T follicular helper cell (primary cell): ENCODE results near the gene TESK2.
"Not testable (repeated sequence)": the region's sequence is repeated elsewhere in the genome, so short reads cannot be mapped to it uniquely, and the experiment has no call there.

Experiments
- DNase-seq: peaks from one replicate; pipeline ENCODE4 v3.0.0-alpha.2; 2020; ENCODE audit warnings: low read depth
- total RNA-seq, 2 experiments: gene quantifications; one replicate each; lab custom pipeline; 2026; lab: John Stamatoyannopoulos, UW

Gene TESK2, protein sequence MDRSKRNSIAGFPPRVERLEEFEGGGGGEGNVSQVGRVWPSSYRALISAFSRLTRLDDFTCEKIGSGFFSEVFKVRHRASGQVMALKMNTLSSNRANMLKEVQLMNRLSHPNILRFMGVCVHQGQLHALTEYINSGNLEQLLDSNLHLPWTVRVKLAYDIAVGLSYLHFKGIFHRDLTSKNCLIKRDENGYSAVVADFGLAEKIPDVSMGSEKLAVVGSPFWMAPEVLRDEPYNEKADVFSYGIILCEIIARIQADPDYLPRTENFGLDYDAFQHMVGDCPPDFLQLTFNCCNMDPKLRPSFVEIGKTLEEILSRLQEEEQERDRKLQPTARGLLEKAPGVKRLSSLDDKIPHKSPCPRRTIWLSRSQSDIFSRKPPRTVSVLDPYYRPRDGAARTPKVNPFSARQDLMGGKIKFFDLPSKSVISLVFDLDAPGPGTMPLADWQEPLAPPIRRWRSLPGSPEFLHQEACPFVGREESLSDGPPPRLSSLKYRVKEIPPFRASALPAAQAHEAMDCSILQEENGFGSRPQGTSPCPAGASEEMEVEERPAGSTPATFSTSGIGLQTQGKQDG
- 6.5 to 6.6 reads per million in 2 experiments for total RNA-seq

DNA sequence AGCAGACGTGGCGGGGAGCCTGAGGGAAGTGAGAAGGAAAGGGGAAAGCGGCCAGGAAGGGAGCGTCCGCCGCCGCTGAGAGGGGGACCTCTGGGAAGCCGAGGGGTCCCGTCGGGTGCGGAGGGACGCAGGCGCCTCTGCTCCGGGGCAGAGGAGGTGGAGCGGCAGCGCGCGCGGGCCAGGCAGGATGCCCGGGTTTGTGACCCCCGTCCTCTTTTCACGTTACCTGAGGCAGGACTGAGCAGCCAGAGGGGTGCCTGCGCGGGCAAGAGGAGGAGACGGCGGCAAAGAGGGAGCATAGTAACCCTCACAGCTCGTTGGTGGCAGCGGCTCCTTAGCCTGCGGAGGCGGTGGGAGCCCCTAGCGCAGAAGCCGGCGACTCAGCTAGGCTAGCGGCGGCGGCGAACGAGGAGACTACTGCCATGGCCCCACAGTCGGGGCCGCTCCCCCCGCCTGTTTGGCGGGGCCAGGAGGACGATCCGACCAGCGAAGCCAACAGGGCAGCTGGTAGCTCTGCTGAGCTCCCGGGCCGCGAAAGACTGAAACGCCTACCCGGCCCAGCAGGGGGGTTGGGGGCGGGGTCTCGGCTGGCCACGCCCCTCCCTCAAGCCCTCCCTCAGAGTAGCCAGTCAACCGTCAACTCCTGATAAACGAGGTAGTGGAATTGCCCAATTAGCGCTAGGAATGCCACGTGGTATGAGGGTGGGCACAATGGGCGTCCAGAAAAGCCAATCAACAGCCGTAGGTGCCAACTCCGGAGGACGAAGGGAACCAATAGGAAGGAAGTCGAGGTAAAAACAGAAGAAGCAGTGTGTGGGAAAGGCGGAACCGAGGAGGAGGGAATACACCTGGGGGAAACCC is at the start of gene TESK2:
Gene TESK2, minus strand, starts transcription at position 538 of the 861 bp plus-strand sequence. CDS start 33,378 bp downstream, outside the sequence.
- peak; percentile 95 for DNase-seq

DNA sequence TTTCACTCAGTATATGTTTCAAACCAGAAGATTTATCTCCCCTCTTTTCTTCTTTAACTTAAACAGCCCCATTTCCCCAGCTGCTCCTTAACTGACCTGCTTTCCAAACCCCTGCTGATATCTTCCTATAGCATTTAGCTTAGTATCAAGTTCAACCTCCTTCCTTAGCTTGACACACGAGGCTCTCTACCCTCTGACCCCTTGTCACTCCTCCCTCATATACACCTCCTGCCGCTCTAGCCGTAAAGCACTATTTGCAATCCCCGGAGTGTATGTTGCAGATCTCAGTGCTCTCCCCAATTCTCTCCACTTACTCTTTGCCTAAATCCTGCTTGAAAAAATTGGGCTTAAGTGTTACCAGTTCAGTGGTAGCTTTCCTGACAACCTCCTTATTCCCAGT is 45.9 kb upstream of the TESK2 start:
- DNase-seq, result no peak

DNA sequence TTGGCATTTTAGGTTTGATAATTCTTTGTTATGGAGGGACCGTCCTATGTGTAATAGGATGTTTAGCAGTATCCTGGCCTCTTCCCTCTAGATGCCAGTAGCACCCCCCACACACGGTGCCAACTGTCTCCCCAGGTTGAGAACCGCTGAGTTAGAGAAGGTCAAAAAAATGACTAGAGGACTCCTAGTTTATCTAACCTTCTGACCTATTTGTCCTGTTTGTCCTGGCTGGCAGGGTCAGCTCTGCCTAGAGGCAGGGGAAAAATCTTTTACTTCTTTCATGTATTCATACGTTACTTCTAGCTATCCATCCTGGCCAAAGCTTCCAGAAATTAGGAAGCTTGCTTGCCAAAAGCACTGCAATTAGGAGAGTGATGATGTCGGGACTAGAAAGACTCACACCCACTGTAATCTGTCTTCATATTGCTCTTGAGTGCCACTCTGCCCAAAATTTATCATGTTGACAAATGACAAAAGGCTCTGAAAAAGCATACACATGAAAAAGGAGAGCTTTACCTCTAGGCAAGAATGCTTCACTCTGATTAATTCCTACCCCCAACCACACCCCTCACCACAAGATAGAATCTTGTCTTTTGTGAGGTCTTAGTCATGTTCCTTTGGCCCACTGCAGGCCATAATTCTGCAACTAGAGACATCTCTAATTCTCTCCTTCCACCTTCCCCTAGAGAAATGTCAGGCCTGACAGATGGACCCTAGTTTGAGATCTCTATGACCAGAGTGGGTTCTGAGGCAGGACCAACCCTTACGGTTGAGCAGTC is 45.2 kb upstream of the TESK2 start:
- DNase-seq, result no peak

DNA sequence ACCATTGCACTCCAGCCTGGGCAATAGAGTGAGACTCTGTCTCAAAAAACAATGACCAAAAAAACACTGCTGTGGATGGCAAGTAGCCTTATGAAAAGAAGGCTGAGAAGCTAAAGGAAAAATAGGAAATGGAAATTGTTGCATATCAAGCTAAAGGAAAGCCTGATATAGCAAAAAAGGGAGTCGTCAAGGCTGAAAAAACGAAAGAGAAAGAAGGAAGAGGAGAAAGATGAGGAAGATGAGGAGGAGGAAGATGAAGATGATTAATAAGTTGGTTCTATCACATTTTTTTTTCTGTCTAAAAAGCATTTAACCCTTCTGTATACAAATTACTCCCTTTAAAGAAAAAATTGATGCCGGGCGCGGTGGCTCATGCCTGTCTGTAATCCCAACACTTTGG is 40.9 kb upstream of the TESK2 start:
- no peak for DNase-seq

DNA sequence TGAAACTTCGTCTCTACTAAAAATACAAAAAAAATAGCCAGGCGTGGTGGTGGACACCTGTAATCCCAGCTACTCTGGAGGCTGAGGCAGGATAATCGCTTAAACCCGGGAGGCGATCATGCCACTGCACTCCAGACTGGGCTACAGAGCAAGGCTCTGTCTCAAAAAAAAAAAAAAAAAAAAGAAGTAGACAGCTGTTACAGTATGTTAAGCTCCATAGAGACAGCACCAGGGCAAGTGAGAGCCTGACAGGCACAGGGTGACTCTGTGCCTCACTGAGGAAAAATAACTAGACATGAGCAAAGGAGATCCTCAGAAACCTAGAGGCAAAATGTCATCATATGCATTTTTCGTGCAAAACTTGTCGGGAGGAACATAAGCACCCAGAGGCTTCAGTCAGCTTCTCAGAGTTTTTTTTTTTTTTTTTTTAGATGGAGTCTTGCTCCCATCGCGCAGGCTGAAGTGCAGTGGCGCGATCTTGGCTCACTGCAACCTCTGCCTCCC is 39.7 kb upstream of the TESK2 start:
- DNase-seq, result no peak

DNA sequence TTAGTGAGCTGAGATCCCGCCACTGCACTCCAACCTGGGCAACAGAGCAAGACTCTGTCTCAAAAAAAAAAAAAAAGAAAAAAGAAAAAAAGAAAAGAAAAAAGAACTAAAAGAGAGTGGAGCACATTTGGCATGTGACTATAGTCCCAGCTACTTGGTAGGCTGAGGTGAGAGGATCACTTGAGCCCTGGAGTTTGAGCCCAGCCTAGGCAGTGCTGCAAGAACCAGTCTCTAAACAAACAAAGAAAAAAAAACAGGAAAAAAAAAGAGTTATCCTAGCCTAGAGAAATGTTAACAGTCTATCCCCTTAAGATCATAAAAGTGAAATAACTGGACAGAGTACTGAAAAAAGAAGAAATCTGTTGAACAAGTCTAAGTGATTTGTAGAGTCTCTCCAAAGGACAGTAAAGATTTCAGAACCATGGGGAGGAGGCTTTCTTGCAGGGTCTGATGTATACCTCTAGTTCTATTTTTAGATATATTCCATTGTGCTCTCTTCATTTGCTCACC is 35.2 kb upstream of the TESK2 start:
- no peak for DNase-seq

DNA sequence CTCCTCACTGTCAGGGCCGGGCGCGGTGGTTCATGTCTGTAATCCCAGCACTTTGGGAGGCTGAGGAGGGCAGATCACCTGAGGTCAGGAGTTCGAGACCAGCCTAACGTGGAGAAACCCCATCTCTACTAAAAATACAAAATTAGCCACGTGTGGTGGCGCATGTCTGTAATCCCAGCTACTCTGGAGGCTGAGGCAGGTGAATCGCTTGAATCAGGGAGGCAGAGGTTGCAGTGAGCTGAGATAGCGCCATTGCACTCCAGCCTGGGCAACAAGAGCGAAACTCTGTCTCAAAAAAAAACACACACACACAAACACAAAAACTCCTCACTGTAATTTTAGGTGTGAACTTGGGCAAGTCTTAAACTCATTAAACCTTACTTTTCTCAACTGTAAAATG is 33.0 kb upstream of the TESK2 start:
- DNase-seq, result not testable (repeated sequence)

DNA sequence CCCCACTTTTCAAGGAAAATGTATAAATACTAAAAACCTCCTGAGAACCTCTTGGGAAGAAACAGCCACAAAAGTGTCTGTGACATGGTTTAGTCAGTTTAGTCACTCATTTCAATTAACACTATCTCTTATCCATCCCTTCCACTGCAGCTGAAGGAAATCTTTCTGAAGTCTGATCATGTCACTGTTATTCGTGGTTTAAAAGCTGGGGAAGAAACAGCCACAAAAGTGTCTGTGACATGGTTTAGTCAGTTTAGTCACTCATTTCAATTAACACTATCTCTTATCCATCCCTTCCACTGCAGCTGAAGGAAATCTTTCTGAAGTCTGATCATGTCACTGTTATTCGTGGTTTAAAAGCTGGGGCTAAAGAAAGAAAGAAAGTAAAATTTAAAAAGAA is 32.6 kb upstream of the TESK2 start:
- DNase-seq, result not testable (repeated sequence)

DNA sequence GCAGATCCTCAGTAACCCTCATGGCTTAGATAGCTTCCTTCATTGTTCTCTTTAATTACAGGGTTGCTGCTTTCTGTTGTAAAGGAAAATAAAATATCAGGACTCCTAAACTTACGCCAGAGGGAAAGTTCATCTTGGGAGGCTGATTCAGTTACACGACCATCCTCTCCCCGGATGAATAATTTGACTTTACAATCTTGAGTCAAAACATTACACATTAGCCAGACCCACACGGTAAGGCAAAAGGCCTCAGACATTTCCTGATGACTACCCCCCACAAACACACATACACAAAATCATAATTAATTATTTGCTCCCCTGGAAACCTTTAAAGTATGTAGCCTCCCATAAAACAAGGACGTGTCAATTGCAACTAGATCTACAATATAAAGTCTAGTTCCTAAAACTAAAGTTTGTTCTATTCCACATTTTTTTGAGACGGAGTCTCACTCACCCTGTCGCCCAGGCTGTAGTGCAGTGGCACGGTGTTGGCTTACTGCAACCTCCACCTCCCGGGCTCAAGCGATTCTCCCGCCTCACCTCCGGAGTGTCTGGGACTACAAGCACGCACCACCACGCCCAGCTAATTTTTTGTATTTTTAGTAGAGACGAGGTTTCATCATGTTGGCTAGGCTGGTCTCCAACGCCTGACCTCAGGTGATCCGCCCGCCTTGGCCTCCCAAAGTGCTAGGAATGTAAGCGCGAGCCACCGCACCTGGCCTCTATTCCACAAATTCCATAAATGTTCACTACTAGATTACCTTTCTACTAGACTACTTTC is 31.6 kb upstream of the TESK2 start:
- no peak for DNase-seq

DNA sequence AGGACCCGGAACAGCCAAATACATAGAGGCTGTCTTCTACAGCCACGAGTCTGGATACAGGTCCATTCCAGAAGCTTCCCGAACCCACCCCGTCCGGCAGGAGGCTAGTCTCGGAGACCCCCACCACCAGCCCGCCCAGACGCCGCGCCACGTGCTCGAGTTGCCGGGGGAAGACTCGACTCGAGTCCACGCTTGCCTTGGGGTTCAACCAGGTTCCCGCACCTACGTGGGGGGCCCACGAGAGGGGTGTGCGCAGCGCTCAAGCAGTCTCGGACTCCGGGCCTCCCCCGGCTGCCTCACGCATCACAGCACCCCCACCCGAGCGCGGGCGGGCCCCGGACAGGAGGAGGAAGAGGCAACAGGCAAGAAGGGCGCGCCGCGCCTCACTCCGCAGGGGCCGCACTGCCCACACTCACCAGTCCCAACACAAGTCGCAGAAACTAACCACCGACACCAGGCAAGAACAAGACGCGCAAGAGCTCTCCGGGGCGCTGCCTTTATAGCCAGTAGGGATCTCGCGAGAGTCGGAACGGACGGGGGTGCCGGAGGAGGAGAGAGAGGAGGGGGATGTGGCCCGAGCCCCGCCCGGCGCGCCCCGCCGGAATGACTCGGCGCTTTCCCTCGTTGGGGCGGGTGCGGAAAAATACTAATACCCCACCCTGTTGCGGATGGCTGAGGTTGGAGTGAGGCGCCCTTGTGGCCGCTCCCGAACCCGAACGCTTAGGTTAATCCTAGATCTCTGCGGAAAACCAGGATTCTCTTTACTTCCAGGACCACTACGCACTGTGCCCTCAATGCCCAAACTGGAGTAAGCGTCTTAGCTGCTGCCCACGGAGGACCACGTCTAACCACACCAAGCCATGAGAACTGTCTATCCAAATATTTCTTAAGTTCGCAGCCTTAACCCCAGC is 30.7 kb upstream of the TESK2 start, which contains the start of gene PRDX1:
Gene PRDX1, minus strand, starts transcription at position 472 of the 911 bp plus-strand sequence. CDS start 2,841 bp downstream, outside the sequence.
- DNase-seq, result peak; percentile 93

DNA sequence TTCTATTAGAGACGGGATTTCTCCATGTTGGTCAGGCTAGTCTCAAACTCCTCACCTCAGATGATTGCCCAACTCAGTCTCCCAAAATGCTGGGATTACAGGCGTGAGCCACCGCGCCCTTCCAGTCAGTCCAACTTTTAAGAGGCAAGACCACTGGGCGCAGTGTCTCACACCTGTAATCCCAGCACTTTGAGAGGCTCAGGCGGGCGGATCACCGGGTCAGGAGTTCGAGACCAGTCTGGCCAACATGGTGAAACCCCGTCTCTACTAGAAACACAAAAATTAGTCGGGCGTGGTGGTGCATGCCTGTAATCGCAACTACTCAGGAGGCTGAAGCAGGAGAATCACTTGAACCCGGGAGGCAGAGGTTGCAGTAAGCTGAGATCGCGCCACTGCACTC is 28.8 kb upstream of the TESK2 start:
- DNase-seq, result not testable (repeated sequence)

DNA sequence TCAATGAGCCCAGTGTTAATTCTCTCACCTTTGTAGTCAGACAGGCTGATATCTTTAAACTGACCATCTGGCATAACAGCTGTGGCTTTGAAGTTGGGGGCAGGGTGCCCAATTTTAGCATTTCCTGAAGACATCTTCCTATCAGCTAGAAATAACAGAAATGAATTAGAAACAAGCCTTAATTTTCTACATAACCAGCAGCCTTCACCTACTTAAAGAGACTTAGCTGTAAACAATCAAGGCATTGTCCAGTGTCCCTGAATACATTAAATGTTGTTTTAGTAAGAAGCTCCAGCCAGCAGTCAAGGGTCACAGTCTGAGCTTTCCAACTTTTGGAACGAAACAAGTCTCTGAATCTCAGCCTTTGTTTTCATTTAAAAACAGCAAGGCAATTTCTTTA is 27.9 kb upstream of the TESK2 start:
- no peak for DNase-seq

DNA sequence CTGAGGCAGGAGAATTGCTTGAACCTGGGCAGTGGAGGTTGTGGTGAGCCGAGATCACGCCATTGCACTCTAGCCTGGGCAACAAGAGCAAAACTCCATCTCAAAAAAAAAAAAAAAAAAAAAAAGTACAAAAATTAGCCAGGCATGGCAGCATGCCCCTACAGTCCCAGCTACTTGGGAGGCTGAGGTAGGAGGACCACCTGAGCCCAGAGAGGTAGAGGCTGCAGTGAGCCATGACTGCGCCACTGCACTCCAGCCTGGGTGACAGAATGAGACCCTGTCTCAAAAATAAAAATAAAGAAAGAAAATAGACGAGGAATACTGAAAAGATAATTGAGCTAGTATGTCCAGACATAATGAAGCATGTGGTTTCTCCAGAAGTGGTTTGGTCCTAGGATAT is 27.4 kb upstream of the TESK2 start:
- DNase-seq, result not testable (repeated sequence)

DNA sequence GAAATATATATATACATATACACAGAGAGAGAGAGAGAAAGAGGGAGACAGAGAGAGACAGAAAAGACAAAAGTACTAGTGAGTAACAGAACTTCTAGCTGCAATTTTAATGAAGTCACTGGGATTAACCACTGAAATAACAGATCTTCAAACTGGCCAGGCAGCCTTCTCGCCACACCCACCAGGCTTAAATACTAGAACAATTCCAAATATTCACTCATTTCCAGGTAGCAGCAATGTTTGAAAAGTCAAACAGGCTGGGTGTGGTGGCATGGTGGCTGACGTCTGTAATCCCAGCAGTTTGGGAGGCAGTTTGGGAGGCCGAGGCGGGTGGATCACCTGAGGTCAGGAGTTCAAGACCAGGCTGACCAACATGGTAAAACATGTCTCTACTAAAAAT is 25.5 kb upstream of the TESK2 start:
- no peak for DNase-seq

DNA sequence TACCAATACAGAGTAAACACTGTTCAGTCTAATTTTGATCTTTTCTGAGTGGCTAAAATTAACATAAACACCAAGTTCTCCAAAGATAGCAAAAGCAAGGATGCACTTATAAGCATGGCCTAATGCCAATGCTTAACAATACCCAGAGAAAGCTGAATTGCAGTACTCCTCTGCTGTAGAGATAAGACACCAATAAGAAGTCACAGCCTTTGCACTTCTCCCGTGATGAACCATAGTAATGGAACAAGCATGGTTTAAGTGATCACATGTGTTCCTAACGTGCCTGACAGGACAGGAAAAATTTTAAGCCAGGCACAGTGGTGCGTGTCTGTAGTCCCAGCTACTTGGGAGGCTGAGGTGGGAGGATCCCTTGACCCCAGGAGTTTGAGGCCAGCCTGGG is 25.1 kb upstream of the TESK2 start:
- no peak for DNase-seq

DNA sequence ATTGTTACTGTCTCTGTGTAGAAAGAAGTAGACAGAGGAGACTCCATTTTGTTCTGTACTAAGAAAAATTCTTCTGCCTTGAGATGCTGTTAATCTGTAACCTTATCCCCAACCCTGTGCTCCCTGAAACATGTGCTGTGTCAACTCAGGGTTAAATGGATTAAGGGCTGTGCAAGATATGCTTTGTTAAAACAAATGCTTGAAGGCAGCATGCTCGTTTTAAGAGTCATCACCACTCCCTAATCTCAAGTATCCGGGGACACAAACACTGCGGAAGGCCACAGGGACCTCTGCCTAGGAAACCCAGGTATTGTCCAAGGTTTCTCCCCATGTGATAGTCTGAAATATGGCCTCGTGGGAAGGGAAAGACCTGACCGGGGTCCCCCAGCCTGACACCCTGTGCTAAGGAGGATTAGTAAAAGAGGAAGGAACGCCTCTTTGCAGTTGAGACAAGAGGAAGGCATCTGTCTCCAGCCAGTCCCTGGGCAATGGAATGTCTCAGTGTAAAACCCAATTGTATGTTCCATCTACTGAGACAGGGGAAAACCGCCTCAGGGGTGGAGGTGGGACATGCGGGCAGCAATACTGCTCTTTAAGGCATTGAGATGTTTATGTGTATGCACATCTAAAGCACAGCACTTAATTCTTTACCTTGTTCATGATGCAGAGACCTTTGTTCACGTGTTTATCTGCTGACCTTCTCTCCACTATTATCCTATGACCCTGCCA is 22.7 kb upstream of the TESK2 start:
- DNase-seq, result not testable (repeated sequence)

DNA sequence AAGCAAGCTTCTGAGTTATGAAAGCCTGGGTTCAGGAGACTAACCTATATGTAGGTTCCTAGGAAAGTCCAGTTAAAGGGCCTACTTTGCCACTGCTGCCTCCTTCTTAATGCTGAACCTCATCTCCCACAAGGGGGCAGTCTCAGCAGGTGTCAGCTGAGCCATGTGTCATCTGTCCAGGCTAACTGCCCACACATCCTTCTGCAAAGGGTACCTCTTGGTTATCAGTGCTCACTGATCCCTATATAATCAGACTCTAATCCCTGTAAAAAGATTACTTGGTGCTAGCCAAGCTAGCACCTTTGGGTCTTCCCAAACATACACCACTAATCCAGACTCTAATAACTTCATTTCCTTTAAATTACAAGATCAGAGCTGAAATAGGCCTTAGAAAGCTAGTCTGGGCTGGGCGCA is 21.7 kb upstream of the TESK2 start:
- peak; percentile 40 for DNase-seq

DNA sequence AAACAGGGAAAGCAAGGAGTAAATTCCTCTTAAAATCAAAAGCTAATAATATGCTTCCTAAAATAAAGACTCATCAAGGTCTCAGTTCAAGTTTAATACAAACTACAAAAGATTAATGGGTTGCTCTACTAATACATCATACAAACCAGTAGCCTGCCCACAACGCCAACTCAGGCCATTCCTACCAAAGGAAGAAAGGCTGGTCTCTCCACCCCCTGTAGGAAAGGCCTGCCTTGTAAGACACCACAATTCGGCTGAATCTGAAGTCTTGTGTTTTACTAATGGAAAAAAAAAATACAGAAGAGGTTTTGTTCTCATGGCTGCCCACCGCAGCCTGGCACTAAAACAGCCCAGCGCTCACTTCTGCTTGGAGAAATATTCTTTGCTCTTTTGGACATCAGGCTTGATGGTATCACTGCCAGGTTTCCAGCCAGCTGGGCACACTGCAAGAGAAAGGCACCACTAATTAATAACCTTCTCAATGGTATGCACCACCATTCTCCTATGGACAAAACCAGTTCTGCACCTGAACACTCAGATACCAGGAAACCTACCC is 20.1 kb upstream of the TESK2 start:
- DNase-seq, result no peak
